HepG2 (cell line): ENCODE data around the gene RPLP1. TPM values are rescaled to one million over a fixed set of nuclear protein-coding genes. Genes with fewer than 3 reads are reported as not detected.

Experiments
- ATF7-NPFF ChIP-seq: sonication (generic); formaldehyde crosslinking; IDR thresholded peaks from 2 replicates; pipeline ENCODE4 v1.8.1; 2023; ENCODE audit warnings: mild to moderate bottlenecking, low read depth, missing genetic modification reagents, moderate library complexity
- EZH2 ChIP-seq: conservative IDR thresholded peaks from 2 replicates; pipeline ENCODE4 v1.6.1; 2012; ENCODE audit warnings: mild to moderate bottlenecking, low read depth, low read length, moderate library complexity
- FOXA3 ChIP-seq: IDR thresholded peaks from 2 replicates; pipeline ENCODE4 v1.6.1; 2016; ENCODE audit warnings: missing genetic modification reagents, missing compliant biosample characterization
- HDAC6 ChIP-seq: fragments of 200-600 bp; sonication (generic); IDR thresholded peaks from 2 replicates; pipeline ENCODE4 v1.7.0; 2017; ENCODE audit warnings: mild to moderate bottlenecking, antibody characterized with exemption, low read length, low read depth
- JUND ChIP-seq: sonication (generic); formaldehyde crosslinking; IDR thresholded peaks from 2 replicates; pipeline ENCODE4 v1.8.0; 2022; ENCODE audit warnings: mild to moderate bottlenecking, missing genetic modification reagents
- ONECUT2 ChIP-seq: sonication (generic); formaldehyde crosslinking; IDR thresholded peaks from 2 replicates; pipeline ENCODE4 v1.4.0; 2020; ENCODE audit warnings: missing genetic modification reagents
- PAWR ChIP-seq: sonication (generic); formaldehyde crosslinking; IDR thresholded peaks from 2 replicates; pipeline ENCODE4 v1.4.0; 2020; ENCODE audit warnings: missing genetic modification reagents, mild to moderate bottlenecking, borderline replicate concordance
- SPEN ChIP-seq: sonication (generic); formaldehyde crosslinking; IDR thresholded peaks from 2 replicates; pipeline ENCODE4 v1.5.1; 2020; ENCODE audit warnings: low read depth, mild to moderate bottlenecking, missing genetic modification reagents
- TARDBP ChIP-seq: sonication (generic); formaldehyde crosslinking; IDR thresholded peaks from 2 replicates; pipeline ENCODE4 v1.8.0; 2022; ENCODE audit warnings: mild to moderate bottlenecking, missing genetic modification reagents
- ZFP41 ChIP-seq: sonication (generic); formaldehyde crosslinking; IDR thresholded peaks from 2 replicates; pipeline ENCODE4 v1.4.0; 2020; ENCODE audit warnings: mild to moderate bottlenecking, missing genetic modification reagents, borderline replicate concordance
- ZNF382 ChIP-seq: sonication (generic); formaldehyde crosslinking; IDR thresholded peaks from 2 replicates; pipeline ENCODE4 v1.5.0; 2020; ENCODE audit warnings: missing genetic modification reagents, mild to moderate bottlenecking, borderline replicate concordance
- ZNF629 ChIP-seq: sonication (generic); formaldehyde crosslinking; conservative IDR thresholded peaks from 2 replicates; pipeline ENCODE4 v1.5.0; 2020; ENCODE audit warnings: missing genetic modification reagents
- ZNF788 ChIP-seq: sonication (generic); formaldehyde crosslinking; IDR thresholded peaks from 2 replicates; pipeline ENCODE4 v1.5.0; 2020; ENCODE audit warnings: mild to moderate bottlenecking, missing genetic modification reagents, borderline replicate concordance
- ZNF790 ChIP-seq: sonication (generic); formaldehyde crosslinking; IDR thresholded peaks from 2 replicates; pipeline ENCODE4 v1.8.0; 2022; ENCODE audit warnings: missing genetic modification reagents, mild to moderate bottlenecking, borderline replicate concordance
- polyA plus RNA-seq, 8 experiments: library from polyadenylated mRNA; depleted of rRNA in 3 of 8; stranded (reverse) in 7 of 8; unstranded in 1 of 8; fragments of >200 nt; fragmentation: Illumina TruSeq in 4 of 8; extraction: Trizol in 4 of 8; gene quantifications; 2 replicates each; pipeline versions ENCODE4 v1.2.1 to v1.2.3, GENCODE V29; 2011 to 2016; ENCODE audit warnings: low read depth in 4 of 8, missing spikeins in 1 of 8, mixed read lengths in 1 of 8; ENCODE audit not compliant: insufficient read depth in 1 of 8
- total RNA-seq, 5 experiments: library from RNA; depleted of rRNA; stranded (reverse); fragments of >200 nt; fragmentation: Illumina TruSeq; extraction: Trizol; gene quantifications; 2 replicates each; pipeline ENCODE4 v1.2.3, GENCODE V29; 2016; ENCODE audit warnings: low read depth in 1 of 5
- TF ChIP-seq, protein P1 (sequence below): sonication (generic); formaldehyde crosslinking; IDR thresholded peaks from 2 replicates; pipeline ENCODE4 v1.4.0; 2020; ENCODE audit warnings: missing genetic modification reagents, borderline replicate concordance
- TF ChIP-seq, protein P2 (sequence below): IDR thresholded peaks from 2 replicates; pipeline ENCODE4 v1.6.1; 2016; ENCODE audit warnings: mild to moderate bottlenecking
- TF ChIP-seq, protein P3 (sequence below): sonication (generic); formaldehyde crosslinking; IDR thresholded peaks from 2 replicates; pipeline ENCODE4 v1.4.0; 2020; ENCODE audit warnings: missing genetic modification reagents, borderline replicate concordance
- TF ChIP-seq, protein P4 (sequence below): sonication (generic); formaldehyde crosslinking; IDR thresholded peaks from 2 replicates; pipeline ENCODE4 v1.4.0; 2020; ENCODE audit warnings: mild to moderate bottlenecking, missing genetic modification reagents, borderline replicate concordance

The RPLP1 gene
- total and polyA plus RNA-seq, 2 of the 13 experiments (the other 11 are each of a cell fraction or from before 2014, with no cell fraction given): 817 to 929 TPM

DNA sequence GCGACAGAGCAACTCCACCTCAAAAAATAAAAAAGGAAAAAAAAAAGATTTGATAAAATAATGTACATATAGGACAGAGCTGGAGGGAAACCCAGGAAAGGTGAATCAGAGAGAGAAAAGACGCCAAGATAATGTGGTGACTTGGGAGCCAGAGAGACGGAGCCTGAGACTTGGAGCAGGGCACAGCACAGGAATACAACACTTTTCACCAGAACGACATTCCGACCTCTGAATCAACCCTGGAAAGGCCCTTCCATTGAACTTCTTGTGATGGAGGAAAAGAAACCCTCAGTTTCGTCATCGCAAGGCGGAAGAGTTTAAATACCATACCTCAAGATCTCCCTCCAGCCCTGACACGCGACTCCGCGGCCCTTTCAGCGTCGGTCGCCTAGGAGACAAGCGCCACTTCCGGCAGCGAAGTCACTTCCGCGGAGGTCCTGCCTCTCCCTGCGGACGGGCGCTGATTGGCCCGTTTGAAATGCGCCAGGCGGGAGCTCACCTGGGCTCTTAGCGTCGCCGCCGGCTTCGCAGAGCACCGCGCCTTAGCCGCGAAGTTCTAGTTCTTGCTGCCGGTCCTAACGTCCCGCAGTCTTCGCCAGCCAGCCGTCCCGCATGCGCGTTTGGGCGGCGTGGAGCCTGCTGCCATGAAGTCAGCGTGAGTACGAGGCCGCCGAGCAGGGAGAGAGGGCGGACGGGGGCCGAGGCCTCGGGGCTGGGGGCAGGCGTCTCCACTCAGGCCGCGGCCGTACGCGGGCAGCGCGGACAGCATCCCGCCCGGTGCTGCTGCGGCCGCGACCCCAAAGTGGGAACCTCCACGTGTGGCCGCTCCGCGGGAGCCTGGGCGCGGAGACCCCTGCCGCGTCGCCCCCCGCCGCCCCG lies 38.6 kb upstream of the RPLP1 start, which contains the start of gene KIF23 (continued):
- TF ChIP-seq, protein P1, sequence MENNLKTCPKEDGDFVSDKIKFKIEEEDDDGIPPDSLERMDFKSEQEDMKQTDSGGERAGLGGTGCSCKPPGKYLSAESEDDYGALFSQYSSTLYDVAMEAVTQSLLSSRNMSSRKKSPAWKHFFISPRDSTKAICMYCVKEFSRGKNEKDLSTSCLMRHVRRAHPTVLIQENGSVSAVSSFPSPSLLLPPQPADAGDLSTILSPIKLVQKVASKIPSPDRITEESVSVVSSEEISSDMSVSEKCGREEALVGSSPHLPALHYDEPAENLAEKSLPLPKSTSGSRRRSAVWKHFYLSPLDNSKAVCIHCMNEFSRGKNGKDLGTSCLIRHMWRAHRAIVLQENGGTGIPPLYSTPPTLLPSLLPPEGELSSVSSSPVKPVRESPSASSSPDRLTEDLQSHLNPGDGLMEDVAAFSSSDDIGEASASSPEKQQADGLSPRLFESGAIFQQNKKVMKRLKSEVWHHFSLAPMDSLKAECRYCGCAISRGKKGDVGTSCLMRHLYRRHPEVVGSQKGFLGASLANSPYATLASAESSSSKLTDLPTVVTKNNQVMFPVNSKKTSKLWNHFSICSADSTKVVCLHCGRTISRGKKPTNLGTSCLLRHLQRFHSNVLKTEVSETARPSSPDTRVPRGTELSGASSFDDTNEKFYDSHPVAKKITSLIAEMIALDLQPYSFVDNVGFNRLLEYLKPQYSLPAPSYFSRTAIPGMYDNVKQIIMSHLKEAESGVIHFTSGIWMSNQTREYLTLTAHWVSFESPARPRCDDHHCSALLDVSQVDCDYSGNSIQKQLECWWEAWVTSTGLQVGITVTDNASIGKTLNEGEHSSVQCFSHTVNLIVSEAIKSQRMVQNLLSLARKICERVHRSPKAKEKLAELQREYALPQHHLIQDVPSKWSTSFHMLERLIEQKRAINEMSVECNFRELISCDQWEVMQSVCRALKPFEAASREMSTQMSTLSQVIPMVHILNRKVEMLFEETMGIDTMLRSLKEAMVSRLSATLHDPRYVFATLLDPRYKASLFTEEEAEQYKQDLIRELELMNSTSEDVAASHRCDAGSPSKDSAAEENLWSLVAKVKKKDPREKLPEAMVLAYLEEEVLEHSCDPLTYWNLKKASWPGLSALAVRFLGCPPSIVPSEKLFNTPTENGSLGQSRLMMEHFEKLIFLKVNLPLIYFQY: no peak
- TF ChIP-seq ONECUT2 (CRISPR knock-in tag) (no peak), PAWR (CRISPR knock-in tag) (no peak), HDAC6 (no peak), SPEN (peak; percentile 36; the same call in 1 of the 2 replicates), ATF7-NPFF (CRISPR knock-in tag) (peak; percentile 99), FOXA3 (CRISPR knock-in tag) (peak; percentile 7; the same call in 1 of the 2 replicates), ZFP41 (CRISPR knock-in tag) (peak; percentile 71; the same call in 1 of the 2 replicates), JUND (CRISPR knock-in tag) (no peak), ZNF382 (CRISPR knock-in tag) (no peak), EZH2 (no peak), ZNF629 (CRISPR knock-in tag) (0 out of 2 replicates have a peak, but pooled peaks have one; percentile 19), ZNF790 (peak; percentile 14; the same call in 1 of the 2 replicates), ZNF788 (CRISPR knock-in tag) (no peak), TARDBP (peak; percentile 54; the same call in 1 of the 2 replicates)
- TF ChIP-seq, protein P2, sequence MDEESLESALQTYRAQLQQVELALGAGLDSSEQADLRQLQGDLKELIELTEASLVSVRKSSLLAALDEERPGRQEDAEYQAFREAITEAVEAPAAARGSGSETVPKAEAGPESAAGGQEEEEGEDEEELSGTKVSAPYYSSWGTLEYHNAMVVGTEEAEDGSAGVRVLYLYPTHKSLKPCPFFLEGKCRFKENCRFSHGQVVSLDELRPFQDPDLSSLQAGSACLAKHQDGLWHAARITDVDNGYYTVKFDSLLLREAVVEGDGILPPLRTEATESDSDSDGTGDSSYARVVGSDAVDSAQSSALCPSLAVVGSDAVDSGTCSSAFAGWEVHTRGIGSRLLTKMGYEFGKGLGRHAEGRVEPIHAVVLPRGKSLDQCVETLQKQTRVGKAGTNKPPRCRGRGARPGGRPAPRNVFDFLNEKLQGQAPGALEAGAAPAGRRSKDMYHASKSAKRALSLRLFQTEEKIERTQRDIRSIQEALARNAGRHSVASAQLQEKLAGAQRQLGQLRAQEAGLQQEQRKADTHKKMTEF (CRISPR knock-in tag): peak; percentile 65
- TF ChIP-seq, protein P3, sequence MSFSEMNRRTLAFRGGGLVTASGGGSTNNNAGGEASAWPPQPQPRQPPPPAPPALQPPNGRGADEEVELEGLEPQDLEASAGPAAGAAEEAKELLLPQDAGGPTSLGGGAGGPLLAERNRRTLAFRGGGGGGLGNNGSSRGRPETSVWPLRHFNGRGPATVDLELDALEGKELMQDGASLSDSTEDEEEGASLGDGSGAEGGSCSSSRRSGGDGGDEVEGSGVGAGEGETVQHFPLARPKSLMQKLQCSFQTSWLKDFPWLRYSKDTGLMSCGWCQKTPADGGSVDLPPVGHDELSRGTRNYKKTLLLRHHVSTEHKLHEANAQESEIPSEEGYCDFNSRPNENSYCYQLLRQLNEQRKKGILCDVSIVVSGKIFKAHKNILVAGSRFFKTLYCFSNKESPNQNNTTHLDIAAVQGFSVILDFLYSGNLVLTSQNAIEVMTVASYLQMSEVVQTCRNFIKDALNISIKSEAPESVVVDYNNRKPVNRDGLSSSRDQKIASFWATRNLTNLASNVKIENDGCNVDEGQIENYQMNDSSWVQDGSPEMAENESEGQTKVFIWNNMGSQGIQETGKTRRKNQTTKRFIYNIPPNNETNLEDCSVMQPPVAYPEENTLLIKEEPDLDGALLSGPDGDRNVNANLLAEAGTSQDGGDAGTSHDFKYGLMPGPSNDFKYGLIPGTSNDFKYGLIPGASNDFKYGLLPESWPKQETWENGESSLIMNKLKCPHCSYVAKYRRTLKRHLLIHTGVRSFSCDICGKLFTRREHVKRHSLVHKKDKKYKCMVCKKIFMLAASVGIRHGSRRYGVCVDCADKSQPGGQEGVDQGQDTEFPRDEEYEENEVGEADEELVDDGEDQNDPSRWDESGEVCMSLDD (CRISPR knock-in tag): no peak
- TF ChIP-seq, protein P4, sequence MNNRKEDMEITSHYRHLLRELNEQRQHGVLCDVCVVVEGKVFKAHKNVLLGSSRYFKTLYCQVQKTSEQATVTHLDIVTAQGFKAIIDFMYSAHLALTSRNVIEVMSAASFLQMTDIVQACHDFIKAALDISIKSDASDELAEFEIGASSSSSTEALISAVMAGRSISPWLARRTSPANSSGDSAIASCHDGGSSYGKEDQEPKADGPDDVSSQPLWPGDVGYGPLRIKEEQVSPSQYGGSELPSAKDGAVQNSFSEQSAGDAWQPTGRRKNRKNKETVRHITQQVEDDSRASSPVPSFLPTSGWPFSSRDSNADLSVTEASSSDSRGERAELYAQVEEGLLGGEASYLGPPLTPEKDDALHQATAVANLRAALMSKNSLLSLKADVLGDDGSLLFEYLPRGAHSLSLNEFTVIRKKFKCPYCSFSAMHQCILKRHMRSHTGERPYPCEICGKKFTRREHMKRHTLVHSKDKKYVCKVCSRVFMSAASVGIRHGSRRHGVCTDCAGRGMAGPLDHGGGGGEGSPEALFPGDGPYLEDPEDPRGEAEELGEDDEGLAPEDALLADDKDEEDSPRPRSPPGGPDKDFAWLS (CRISPR knock-in tag): no peak
